ENCODE results near the gene FBXO34.

The FBXO34 gene, protein sequence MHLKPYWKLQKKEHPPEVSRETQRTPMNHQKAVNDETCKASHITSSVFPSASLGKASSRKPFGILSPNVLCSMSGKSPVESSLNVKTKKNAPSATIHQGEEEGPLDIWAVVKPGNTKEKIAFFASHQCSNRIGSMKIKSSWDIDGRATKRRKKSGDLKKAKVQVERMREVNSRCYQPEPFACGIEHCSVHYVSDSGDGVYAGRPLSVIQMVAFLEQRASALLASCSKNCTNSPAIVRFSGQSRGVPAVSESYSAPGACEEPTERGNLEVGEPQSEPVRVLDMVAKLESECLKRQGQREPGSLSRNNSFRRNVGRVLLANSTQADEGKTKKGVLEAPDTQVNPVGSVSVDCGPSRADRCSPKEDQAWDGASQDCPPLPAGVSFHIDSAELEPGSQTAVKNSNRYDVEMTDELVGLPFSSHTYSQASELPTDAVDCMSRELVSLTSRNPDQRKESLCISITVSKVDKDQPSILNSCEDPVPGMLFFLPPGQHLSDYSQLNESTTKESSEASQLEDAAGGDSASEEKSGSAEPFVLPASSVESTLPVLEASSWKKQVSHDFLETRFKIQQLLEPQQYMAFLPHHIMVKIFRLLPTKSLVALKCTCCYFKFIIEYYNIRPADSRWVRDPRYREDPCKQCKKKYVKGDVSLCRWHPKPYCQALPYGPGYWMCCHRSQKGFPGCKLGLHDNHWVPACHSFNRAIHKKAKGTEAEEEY

DNA sequence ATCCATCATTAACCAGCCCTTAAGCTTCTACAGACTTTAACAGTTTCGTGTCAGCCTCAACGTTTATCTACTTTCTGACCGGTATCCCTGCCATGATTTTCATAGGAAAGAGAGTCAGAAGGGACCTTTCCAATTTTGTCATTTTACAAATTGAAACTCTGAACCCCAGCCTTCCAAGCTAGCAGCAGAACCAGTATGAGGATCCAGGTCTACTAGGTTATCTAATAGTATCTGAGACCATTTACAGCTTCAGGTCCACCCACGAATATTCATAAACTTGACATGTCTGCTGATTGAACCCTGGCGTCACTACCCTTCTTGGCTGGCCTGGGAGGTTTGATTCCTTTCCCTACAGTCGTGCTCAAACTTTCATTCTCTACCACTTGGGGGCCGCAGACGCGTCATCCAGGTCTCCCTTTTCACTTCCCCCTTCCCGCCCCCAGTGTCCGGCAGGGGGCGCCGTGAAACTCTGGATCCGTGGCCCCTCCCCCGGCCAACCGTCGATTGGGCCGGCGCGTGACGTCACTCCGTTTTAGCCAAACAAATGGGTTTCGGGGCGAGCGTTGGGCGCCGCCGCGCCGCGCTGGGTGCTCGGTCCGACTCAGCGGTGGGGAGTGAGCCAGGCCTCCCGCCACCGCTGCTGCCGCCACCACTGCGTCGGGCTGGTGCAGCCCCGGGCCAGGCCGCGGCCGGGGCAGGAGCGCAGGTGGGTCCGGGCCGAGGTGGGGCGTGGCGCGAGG, at the start of gene FBXO34:
Gene FBXO34, plus strand, starts transcription at position 590 of the 740 bp plus-strand sequence. CDS start 78,970 bp downstream, outside the sequence.
- H3K4me3 Mint-ChIP-seq: peak within 1 kb of the TSS; percentile 90
- H3K4me1 Mint-ChIP-seq (ENCODE audit: low read depth): peaks cover 40% of the 10 kb centered on the region
- no peaks in the 10 kb centered on the region for H3K9me3 Mint-ChIP-seq (ENCODE audit: low read depth)
- H3K27me3 Mint-ChIP-seq: no peaks in the 10 kb centered on the region
- peak within 1 kb of the TSS; percentile 85 for H3K27ac Mint-ChIP-seq
- no peaks in the 10 kb centered on the region for H3K36me3 Mint-ChIP-seq

DNA sequence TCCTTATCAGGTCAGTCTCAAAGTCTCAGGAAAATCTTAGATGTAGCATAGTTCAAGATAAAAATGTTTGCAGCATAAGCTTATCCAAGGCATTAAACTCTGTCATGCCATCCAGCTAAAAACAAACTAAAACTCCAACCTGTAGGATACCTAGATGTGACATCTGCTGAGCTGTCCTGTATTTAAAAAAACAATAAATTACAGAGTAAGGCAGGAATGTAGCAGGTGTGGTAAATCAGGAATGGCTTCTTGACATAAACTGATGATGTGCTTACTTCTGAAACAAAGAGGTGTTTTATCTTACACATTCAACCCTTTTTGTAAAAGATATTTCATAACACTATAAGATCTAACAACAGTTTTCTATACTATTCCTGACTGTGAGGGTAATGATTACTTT, 49.3 kb upstream of the FBXO34 start:
- Mint-ChIP-seq H3K4me1 (ENCODE audit: low read depth) (no peaks in the 10 kb centered on the region), H3K9me3 (ENCODE audit: low read depth) (peaks cover 8% of the 10 kb centered on the region), H3K4me3 (no peak overlapping the region), H3K27me3 (no peaks in the 10 kb centered on the region), H3K27ac (no peak overlapping the region), H3K36me3 (peaks cover 11% of the 10 kb centered on the region)

DNA sequence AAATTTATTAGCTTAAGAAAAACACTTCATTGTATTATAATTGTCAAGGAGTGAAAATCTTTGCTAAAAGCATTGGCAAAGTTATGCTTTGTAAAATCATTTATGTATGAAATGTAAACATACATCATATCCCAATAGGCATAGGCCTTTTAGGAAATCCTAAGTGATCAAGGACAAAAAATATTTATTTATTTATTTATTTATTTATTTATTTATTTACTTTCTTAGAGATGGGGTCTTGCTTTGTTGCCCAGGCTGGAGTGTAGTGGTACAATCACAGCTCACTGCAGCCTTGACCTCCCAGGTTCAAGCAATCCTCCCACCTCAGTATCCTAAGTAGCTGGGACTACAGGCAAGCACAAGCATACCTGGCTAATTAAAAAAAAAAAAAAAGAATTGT, 47.9 kb upstream of the FBXO34 start:
- H3K4me1 Mint-ChIP-seq (ENCODE audit: low read depth): no peaks in the 10 kb centered on the region
- peaks cover 13% of the 10 kb centered on the region for H3K36me3 Mint-ChIP-seq
- peaks cover 2% of the 10 kb centered on the region for H3K27me3 Mint-ChIP-seq
- H3K9me3 Mint-ChIP-seq (ENCODE audit: low read depth): peaks cover 8% of the 10 kb centered on the region
- no peak overlapping the region for H3K4me3 Mint-ChIP-seq
- H3K27ac Mint-ChIP-seq: no peak overlapping the region

DNA sequence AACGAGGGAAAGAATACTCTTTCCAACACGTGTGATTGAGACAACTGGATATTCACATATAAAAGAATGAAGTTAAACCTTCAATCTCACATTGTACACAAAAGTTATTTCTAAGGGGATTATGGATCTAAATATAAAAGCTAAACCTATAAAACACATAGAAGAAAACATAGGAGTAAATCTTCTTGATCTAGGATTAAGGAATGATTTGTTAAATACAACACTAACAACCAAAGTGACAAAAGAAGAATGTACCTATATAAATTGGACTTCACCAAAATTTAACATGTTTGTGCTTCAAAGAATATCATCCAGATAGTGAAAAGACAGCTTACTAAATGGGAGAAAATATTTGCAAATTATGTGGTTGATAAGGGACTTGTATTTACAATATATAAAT, 43.0 kb upstream of the FBXO34 start:
- Mint-ChIP-seq H3K36me3 (peaks cover 13% of the 10 kb centered on the region), H3K4me1 (ENCODE audit: low read depth) (no peaks in the 10 kb centered on the region), H3K27ac (no peak overlapping the region), H3K27me3 (peaks cover 11% of the 10 kb centered on the region), H3K9me3 (ENCODE audit: low read depth) (peaks cover 8% of the 10 kb centered on the region), H3K4me3 (no peak overlapping the region)

DNA sequence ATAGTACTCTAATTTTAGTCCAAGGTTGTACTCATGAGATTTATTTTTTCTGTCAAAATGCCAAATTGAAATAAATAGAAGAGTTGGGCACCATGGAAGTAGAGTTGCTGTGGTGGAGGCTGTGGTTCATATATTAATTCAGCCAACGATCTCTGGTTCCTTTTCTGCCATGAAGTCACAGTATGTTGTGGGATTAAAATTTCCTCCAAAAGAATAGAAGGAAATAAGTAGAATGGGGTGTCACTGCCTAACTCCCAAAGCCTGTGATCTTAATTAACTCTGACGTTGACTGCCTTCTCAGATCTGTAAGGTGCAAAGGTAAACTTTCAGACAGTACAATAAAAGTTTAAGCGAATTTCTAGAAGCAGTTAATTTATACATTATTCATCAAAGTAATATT, 37.6 kb upstream of the FBXO34 start:
- peaks cover 10% of the 10 kb centered on the region for H3K27me3 Mint-ChIP-seq
- no peaks in the 10 kb centered on the region for H3K4me1 Mint-ChIP-seq (ENCODE audit: low read depth)
- H3K36me3 Mint-ChIP-seq: no peaks in the 10 kb centered on the region
- no peak overlapping the region for H3K27ac Mint-ChIP-seq
- no peaks in the 10 kb centered on the region for H3K9me3 Mint-ChIP-seq (ENCODE audit: low read depth)
- no peak overlapping the region for H3K4me3 Mint-ChIP-seq

DNA sequence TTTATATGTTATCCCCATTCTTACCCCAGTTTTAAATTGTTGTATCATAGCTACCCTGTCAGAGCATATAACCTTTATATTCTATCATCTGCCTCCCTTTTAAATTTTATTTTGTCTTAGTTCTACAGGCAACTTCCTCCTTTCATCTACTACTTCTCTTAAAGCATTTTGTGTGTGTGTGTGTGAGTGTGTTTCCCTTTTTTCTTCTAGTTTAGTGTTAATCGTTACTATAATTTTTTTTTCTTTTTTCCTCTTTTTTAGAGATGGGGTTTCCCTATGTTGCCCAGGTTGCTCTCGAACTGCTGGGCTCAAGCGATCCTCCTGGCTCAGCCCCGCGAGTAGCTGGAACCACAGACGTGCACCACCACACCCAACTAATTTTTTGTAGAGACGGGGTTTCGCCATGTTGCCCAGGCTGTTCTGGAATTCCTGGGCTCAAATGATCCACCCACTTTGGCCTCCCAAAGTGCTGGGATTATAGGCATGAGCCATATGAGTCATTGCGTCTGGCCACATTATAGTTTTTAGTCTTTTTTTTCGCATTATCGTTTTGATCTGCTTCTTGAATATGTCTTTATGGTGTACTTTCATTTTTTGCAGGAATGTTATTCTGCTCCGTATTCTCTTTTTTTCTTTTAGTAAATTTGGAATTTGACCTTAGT, 33.1 kb upstream of the FBXO34 start:
- H3K4me1 Mint-ChIP-seq (ENCODE audit: low read depth): no peaks in the 10 kb centered on the region
- peaks cover 6% of the 10 kb centered on the region for H3K27me3 Mint-ChIP-seq
- no peaks in the 10 kb centered on the region for H3K36me3 Mint-ChIP-seq
- H3K4me3 Mint-ChIP-seq: no peak overlapping the region
- H3K27ac Mint-ChIP-seq: no peak overlapping the region
- no peaks in the 10 kb centered on the region for H3K9me3 Mint-ChIP-seq (ENCODE audit: low read depth)

DNA sequence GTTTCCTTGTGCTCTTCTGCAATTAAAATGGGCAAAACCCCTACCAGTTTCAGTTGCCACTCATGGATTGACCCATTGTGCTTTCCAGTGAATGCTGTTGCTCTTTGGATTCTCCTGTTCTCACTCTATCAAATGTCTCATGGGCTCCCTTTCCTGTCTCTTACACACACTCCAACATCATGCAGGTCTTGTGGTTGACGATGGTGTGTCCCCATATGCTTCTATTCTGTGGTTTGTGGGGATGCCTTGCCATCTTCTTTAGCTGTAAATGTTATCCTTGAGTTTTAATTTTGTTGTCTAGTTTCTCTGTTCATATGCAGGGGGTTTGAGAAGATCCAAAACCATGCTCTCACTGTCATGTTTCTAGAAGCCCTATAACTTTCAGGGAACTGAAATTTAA, 31.9 kb upstream of the FBXO34 start:
- no peaks in the 10 kb centered on the region for H3K4me1 Mint-ChIP-seq (ENCODE audit: low read depth)
- H3K4me3 Mint-ChIP-seq: no peak overlapping the region
- H3K27me3 Mint-ChIP-seq: peaks cover 6% of the 10 kb centered on the region

DNA sequence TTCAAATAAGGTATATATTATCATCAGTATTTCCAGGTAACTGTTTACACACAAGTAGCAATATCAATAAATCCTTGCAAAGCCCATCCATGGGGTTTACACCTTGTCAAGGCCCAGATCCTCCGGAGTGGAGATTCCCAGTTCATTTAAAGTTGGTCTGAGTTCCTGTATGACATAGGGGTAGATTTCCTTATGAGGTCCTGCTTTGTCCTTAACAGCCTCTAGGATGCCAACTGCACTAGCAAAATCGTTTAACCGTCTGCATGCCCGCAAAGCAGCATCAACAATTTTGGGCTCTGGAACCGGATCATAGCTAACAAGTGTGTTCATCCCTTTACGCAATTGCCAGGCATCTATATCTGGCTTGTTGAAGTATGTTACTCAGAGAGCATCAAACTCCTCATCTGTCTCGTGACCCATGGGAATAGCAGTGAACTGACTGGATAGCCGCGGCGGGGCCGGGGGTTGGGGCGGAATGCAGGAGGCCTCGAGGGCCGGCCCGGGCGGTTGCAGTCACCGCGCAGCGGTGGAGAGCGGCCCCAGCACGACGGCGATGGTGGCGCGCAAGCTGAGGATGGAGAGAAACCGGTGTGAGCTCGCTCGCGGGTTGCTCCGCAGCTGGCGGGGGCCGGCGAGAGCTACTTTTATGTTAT, 30.6 kb upstream of the FBXO34 start:
- Mint-ChIP-seq H3K27ac (no peak overlapping the region), H3K36me3 (no peaks in the 10 kb centered on the region), H3K4me3 (no peak overlapping the region), H3K9me3 (ENCODE audit: low read depth) (no peaks in the 10 kb centered on the region), H3K4me1 (ENCODE audit: low read depth) (no peaks in the 10 kb centered on the region), H3K27me3 (peaks cover 5% of the 10 kb centered on the region)

More for the DNA sequence above, 31.9 kb upstream of the FBXO34 start:
- no peak overlapping the region for H3K27ac Mint-ChIP-seq
- H3K36me3 Mint-ChIP-seq: no peaks in the 10 kb centered on the region
- no peaks in the 10 kb centered on the region for H3K9me3 Mint-ChIP-seq (ENCODE audit: low read depth)

DNA sequence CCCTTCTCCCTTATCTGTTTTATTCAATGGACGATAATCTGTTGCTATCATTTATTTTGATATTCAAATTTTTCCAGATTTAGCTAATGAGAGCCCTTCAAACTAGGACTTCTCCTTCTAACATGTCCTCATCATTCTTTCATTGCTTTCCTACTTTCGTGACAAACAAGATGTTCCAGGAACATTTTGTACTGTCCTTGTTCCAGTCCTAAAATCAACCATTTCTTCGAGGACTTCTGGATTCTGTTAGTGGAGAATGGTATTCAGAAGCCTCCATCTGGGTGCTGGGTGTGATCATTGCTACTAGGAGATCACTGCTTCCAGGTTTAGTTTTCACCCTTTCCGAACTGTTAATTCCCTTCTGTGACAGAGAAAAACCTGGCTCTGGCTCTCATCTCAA, 29.5 kb upstream of the FBXO34 start:
- no peaks in the 10 kb centered on the region for H3K9me3 Mint-ChIP-seq (ENCODE audit: low read depth)
- no peaks in the 10 kb centered on the region for H3K4me1 Mint-ChIP-seq (ENCODE audit: low read depth)
- H3K27me3 Mint-ChIP-seq: peaks cover 4% of the 10 kb centered on the region
- no peak overlapping the region for H3K27ac Mint-ChIP-seq
- H3K4me3 Mint-ChIP-seq: no peak overlapping the region
- no peaks in the 10 kb centered on the region for H3K36me3 Mint-ChIP-seq

DNA sequence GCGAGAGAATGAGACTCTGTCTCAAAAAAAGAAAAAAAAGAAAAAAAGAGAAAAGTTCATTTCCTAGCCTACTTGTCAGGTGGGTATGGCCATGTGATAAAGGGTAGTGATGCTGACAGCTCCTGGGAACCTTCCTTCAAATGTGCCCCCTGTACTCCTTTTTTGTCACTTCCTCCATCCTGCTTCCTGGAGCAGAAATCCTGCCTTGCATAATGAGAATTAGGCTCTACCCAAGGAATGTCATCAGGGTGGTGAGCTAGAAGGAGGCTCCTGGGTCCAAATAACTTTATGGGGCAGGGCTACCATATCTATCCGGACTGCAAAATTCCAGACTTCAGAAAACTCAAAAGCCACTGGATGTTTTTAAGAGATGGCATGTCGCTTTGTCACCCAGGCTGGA, 27.8 kb upstream of the FBXO34 start:
- Mint-ChIP-seq H3K4me1 (ENCODE audit: low read depth) (no peaks in the 10 kb centered on the region), H3K27me3 (peaks cover 4% of the 10 kb centered on the region), H3K9me3 (ENCODE audit: low read depth) (no peaks in the 10 kb centered on the region), H3K4me3 (no peak overlapping the region), H3K27ac (no peak overlapping the region), H3K36me3 (no peaks in the 10 kb centered on the region)

DNA sequence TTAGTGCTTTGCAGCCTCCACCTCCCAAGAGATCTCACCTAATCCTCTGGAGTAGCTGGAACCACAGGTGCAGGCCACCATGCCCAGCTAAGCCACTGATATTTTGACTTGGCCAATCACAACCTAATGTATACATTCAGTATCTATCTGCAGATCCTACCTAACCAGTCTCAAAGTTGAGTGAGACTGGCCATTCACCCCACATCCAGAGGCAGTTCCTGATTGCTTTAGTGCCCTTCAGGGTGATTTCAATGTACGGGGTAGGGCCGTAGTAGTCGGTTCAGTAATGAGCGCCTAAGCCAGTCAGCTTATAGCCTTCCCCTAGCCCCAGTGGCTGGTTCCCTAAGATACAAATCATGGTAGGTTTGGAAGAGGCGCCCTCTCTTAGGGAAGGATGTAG, 27.4 kb upstream of the FBXO34 start:
- Mint-ChIP-seq H3K27ac (no peak overlapping the region), H3K4me3 (no peak overlapping the region), H3K27me3 (peaks cover 4% of the 10 kb centered on the region), H3K9me3 (ENCODE audit: low read depth) (no peaks in the 10 kb centered on the region), H3K4me1 (ENCODE audit: low read depth) (no peaks in the 10 kb centered on the region), H3K36me3 (no peaks in the 10 kb centered on the region)

DNA sequence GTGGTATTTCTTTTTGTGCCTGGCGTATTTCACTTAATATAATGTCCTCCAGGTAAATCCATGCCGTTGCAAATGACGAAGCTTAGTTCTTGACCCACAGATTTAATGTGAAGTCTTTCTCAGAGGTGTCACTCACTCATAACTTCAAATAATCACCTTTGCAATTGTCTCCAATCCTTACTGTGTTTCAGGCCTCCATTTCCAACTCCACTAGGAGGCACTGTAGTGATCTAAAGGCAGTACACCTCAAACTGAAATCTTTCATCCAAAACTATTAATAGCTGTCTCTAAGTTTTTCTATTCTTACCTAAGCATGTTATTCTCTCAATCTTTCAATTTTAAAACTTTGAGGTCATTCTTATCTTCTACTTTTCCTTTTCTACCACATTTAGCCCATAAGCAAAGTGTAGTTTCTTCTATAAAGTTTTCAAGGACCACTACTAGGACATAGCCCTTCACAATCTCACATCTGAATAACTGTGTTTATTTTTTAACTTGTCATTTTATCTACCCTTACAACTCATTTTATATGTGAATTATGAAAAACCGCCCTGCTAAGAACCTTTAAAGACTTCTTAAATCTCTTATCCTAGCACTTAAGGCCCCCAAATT, 25.5 kb upstream of the FBXO34 start:
- Mint-ChIP-seq H3K9me3 (ENCODE audit: low read depth) (no peaks in the 10 kb centered on the region), H3K4me3 (no peak overlapping the region), H3K36me3 (no peaks in the 10 kb centered on the region), H3K4me1 (ENCODE audit: low read depth) (no peaks in the 10 kb centered on the region), H3K27ac (no peak overlapping the region), H3K27me3 (peaks cover 6% of the 10 kb centered on the region)

DNA sequence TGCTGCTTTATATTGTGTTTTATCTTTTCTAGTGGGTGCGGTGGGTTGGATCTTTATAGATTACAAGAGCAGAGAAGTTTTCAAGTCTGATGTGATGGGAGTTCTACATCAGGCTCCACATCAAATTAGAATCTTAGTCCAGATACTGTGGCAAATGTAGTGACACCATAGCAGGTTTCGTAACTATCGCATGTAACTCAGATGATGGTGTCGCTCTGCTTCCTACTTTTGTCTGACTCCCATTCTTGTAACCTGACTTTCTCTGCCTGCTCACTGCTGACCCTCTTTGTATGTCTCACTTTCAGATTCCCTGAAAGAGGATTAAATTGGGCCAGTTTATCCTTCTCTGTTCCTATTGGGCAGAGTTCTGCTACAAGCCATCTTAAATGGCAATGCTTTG, 22.8 kb upstream of the FBXO34 start:
- no peak overlapping the region for H3K4me3 Mint-ChIP-seq
- no peaks in the 10 kb centered on the region for H3K4me1 Mint-ChIP-seq (ENCODE audit: low read depth)
- no peak overlapping the region for H3K27ac Mint-ChIP-seq
- H3K36me3 Mint-ChIP-seq: no peaks in the 10 kb centered on the region
- no peaks in the 10 kb centered on the region for H3K9me3 Mint-ChIP-seq (ENCODE audit: low read depth)
- H3K27me3 Mint-ChIP-seq: peaks cover 3% of the 10 kb centered on the region

DNA sequence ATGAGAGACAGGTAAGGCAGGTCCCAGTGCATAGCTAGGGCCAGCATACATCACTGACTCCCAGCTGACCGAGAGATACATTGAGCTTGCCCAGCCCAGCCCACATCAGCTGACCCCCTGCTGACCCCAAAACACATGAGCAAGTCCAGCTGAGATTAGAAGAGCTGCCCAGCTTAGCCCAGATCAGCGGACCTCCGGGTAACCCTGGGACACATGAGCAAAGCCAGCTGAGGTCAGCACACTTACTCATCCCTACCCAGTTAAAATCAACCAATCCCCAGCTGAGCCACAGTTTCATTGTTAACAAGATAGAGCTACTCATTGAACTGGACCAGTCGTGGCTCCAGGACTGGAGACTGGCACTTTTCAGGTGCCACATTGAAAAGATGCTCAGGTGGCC, 21.8 kb upstream of the FBXO34 start:
- Mint-ChIP-seq H3K36me3 (no peaks in the 10 kb centered on the region), H3K4me3 (no peak overlapping the region), H3K4me1 (ENCODE audit: low read depth) (no peaks in the 10 kb centered on the region), H3K9me3 (ENCODE audit: low read depth) (no peaks in the 10 kb centered on the region), H3K27me3 (peaks cover 3% of the 10 kb centered on the region), H3K27ac (no peak overlapping the region)

All from activated naive CD8-positive, alpha-beta T cell (primary cell).